HG03565 (cell line): ENCODE data around the gene RASGRP1.
A peak's percentile ranks its signal among the peaks of the same experiment; 100 is the strongest.

Source experiments
- ATAC-seq: cut with Tn5 transposase; IDR thresholded peaks from one replicate; pipeline ENCODE4 v1.9.1; 2021; ENCODE audit warnings: mild to moderate bottlenecking, moderate library complexity; ENCODE audit not compliant: unreplicated experiment

RASGRP1 gene

GRCh38 chr15:38538328-38539007 lies 26.1 kb downstream of the RASGRP1 start:
- ATAC-seq, result no peak

DNA sequence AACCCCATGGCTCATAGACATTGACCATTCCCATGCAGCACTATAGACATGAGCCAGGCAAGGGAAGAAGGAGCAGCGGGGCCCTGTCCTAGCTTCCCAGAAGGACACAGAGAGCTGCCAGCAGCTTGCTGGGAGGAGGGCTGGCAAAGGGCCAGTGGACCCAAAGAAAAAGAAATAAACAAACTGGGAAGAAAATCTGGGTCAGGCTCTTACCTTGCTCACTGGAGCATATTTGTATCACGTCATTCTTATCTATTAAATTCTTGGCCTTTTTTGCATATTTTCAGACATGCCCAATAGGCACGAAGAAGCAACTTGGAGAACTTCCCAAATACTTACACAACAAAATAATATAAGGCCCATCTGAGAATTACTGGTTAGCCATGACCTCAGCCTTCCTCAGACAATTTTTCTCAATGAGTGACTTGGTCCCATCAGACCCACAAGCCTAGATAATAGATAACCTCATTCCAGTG lies 28.4 kb downstream of the RASGRP1 start:
- no peak for ATAC-seq

- no peak for ATAC-seq
Observed at GRCh38 chr15:38535491-38536200, 29.0 kb downstream of the RASGRP1 start.

GRCh38 chr15:38534691-38535090 lies 29.9 kb downstream of the RASGRP1 start:
- ATAC-seq, result no peak

DNA sequence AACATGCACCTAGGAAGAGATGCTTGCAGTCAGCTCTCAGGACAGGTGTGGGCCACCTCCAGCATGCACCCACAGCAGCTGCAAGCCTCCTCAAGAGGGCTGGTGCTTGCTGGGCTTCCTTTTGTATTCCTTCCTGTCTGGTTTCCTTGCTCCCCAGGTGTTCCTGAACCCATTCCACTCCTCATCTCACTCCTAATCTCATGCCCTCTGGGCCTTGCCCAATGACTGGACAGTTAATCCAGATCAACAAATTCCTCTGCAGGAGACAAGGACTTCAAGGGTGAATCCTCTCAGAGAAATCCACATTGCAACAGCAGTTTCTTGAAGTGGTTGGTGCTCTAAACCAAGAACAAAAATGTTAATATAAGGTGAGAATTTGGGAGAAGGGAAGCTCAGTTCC lies 30.7 kb downstream of the RASGRP1 start:
- no peak for ATAC-seq

DNA sequence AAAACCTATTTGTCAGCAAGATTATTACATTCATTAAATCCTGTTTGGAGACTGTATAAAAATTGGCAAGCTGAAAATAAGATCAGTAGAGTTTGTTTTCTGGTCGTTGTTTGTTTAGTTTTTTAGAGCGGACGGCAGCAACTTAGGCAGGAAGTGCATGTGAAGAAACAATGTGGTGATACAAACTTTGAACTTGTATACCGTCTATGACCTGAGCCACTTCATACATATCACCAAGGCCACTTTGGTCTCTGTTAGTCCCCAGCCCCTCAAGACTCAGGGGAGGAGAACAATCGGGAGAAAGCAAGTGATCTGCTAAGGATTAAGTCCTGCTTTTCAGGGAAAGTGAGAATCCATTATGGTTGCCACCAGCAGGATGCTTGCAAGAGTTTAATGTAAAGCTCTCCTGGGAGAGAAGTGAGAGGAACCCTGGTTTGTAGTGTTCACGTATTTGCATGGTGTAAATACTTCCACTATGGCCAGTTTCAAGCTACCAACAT lies 31.1 kb downstream of the RASGRP1 start:
- ATAC-seq, result no peak

GRCh38 chr15:38532728-38533127 lies 31.9 kb downstream of the RASGRP1 start:
- no peak for ATAC-seq

- no peak for ATAC-seq
Observed at GRCh38 chr15:38531509-38531908, 33.1 kb downstream of the RASGRP1 start.

DNA sequence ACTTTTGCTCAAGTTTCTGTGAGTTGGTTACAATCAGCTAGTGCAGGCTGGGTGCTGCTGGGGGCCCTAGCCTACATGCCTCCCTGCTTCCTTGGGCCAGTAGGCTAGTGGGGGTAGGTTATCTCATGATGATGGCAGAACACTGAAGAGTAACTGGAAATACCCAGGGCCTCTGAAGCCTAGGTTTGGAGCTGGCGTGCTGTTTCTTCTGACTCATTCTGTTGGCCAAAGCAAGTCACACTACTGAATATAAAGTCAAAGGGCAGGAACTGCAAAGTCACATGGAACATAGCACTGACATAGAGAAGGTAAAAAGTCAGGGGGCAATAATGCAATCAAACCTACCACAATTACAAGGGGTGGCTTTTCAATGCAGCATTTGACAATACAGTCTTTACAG lies 34.5 kb downstream of the RASGRP1 start:
- ATAC-seq, result peak; percentile 78

DNA sequence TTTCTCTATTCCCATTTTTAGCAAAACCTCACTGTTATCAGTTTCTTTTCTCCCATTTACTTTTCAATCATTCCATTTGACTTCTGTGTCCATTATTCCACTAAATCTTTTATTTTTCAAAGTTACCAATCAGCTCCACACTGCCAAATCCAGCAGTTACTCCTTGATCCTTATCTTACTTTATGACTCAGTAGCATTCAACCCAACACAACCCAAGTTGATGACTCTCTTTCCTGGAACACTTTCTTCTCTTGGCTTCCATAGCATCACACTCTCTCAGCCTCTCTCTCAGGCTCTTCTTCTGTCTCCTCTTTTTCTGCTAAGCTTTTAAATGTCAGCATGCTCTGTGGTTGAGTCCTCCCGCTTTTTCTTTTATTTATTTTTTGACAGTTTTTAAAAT lies 36.3 kb downstream of the RASGRP1 start:
- no peak for ATAC-seq

GRCh38 chr15:38526158-38526557 lies 38.5 kb downstream of the RASGRP1 start:
- ATAC-seq, result no peak

- no peak for ATAC-seq
Observed at GRCh38 chr15:38525489-38525888, 39.1 kb downstream of the RASGRP1 start.

DNA sequence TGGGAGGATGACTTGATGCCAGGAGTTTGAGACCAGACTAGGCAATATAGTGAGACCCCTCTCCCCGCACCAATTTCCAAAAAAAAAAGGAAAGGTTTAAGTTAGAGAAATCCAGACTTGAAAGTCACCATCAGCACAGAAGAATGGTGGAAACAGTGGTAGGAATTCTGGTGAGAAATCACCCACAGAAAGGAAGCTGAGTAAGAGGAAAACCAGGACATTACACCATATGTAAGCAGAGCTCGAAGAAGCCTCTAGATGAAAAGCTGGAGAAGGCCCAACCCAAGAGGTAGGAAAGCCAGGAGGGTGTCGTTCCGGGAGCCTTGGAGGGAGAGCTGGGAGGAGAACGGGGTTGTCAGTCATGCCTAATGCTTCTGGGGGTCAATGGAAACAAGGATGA lies 40.5 kb downstream of the RASGRP1 start:
- ATAC-seq, result no peak

- peak; percentile 51 for ATAC-seq
Observed at GRCh38 chr15:38522922-38523321, 41.7 kb downstream of the RASGRP1 start.

- ATAC-seq, result no peak
Observed at GRCh38 chr15:38521316-38521715, 43.3 kb downstream of the RASGRP1 start.

- ATAC-seq, result no peak
Observed at GRCh38 chr15:38520035-38520434, 44.6 kb downstream of the RASGRP1 start.

DNA sequence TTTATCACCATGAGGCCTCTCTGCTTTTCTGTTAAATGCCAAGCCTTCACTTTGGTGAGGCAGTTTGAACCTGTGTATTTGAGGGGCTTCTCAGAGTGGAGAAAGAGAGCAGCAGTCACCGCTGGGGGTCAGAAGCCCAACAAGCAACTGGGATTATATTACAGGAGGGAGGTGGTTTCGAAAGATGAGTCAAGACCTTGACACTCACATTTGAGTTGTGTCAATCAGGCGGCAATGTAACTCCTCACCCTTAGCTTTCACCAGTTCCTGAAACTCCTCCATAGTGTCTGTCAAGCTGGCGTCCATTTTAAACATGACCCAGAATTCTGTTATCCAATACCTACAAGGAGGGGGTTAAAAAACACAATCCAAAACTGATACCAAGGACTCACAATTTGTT lies 46.5 kb downstream of the RASGRP1 start:
- ATAC-seq, result no peak

- ATAC-seq, result no peak
Observed at GRCh38 chr15:38517312-38517975, 47.2 kb downstream of the RASGRP1 start.

DNA sequence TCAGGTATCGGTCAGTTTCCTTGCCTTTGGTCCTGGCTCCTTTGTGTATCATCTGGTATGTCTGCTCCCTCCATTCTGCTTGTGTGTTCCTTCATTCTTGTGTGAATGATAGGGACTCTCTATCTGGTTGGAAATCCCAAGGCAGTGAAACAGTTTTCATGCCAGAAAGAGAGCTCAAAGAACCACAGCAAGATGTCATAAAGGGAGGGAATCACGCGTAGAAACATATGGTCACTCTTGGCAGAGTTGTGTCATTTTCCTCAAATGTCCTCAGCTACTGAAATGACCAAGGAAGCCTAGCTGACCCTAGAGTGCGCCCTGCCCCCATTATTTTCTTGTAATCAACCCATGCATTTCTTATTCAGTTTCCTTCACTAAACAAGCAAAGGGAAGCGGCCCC lies 48.0 kb downstream of the RASGRP1 start:
- no peak for ATAC-seq

DNA sequence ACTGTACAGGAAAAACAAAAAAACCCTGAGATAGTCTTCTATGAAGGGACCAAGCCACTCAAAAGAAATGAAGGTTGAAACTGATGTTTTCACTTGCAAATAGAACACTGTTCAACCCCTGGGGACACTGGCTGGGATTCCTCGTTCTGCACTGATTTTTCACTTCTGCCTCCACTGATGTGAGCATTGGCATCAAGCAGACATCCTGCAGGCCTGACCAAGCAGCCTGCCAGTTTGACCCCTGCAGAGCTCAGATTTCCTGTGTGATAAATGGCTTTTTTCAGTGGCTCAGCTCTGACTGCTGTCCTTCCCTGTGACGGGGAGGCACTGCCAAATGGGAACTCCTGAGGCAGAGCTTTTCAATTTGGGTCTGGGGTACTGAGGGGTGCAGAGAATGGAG lies 50.0 kb downstream of the RASGRP1 start:
- ATAC-seq, result no peak

GRCh38 chr15:38512901-38513300 lies 51.7 kb downstream of the RASGRP1 start:
- no peak for ATAC-seq

GRCh38 chr15:38509152-38509551 lies 55.5 kb downstream of the RASGRP1 start:
- no peak for ATAC-seq
